Measurements from ENCODE around the gene SPTLC3. TPM values are rescaled to one million over a fixed set of nuclear protein-coding genes. Genes with fewer than 3 reads are reported as not detected.

Gene SPTLC3
- total and polyA plus RNA-seq, 2 of the 13 experiments (the other 11 are each of a cell fraction or from before 2014, with no cell fraction given) = 20.5 to 95.6 TPM

DNA sequence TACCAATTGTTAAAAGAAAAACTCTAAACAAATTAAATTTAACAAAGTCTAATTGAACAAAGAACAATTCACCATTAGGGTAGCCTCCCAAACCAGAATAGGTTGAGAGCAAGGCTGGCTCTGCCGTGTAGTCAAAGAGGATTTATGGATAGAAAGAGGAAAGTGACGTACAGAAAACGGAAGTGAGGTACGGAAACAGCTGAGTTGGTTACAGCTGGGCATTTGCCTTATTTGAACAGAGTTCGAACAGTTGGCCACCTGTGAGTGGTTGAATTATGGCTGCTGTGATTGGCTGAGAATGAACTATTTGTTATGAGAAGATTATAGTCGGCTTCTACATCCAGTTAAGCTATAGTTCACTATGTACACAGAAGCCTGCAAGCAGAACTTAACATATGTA is 193.8 kb downstream of the SPTLC3 start (continued):
- peak; percentile 34; the same call in 1 of the 2 replicates for TF ChIP-seq NFYB (CRISPR knock-in tag; IDR thresholded peaks at IDR 0.05)
- TF ChIP-seq SRF (IDR thresholded peaks at IDR 0.05; ENCODE audit: low read depth, low read length) = peak; percentile 90; the same call in 1 of the 2 replicates
- TF ChIP-seq, protein P1, sequence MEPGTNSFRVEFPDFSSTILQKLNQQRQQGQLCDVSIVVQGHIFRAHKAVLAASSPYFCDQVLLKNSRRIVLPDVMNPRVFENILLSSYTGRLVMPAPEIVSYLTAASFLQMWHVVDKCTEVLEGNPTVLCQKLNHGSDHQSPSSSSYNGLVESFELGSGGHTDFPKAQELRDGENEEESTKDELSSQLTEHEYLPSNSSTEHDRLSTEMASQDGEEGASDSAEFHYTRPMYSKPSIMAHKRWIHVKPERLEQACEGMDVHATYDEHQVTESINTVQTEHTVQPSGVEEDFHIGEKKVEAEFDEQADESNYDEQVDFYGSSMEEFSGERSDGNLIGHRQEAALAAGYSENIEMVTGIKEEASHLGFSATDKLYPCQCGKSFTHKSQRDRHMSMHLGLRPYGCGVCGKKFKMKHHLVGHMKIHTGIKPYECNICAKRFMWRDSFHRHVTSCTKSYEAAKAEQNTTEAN (CRISPR knock-in tag; conservative IDR thresholded peaks at IDR 0.05) = no peak
- peak; percentile 70; the same call in 1 of the 2 replicates for TF ChIP-seq ZBTB21 (CRISPR knock-in tag; IDR thresholded peaks at IDR 0.05)
- no peak for TF ChIP-seq ZNF670 (CRISPR knock-in tag; IDR thresholded peaks at IDR 0.05; ENCODE audit: borderline replicate concordance)
- no peak for TF ChIP-seq MAFG (CRISPR knock-in tag; IDR thresholded peaks at IDR 0.05)
- no peak for TF ChIP-seq NCOA1 (CRISPR knock-in tag; IDR thresholded peaks at IDR 0.05)
- TF ChIP-seq POGZ (CRISPR knock-in tag; IDR thresholded peaks at IDR 0.05) = peak; percentile 66; the same call in 1 of the 2 replicates
- peak; percentile 63; the same call in 1 of the 2 replicates for TF ChIP-seq GABPB1 (CRISPR knock-in tag; IDR thresholded peaks at IDR 0.05)

DNA sequence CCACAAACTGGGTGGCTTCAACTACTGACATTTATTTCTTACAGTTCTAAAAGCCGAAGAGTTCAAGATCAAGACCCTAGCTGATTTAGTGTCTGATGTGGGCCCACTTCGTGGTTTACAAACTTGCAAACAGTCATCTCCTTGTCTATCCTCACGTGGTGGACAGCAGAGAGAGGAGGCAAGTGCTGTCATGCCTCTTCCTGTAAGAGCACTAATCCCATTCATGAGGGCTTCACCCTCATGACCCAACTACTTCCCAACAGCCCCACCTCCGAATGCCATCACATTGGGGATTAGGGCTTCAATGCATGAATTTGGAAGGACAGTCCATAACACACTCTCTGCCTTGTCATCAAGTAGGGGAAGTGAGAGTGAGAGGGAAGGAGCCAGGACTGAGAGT is 196.7 kb downstream of the SPTLC3 start:
- no peak overlapping the region for H3K4me3 ChIP-seq (replicated peaks in 1 of 3; ENCODE audit: insufficient read depth in 1 of 3, low read depth in 2 of 3, low read length in 3 of 3)
- FAIRE-seq (no peak), DNase-seq (ENCODE audit: low spot score) (no peak), ATAC-seq (peak; percentile 24)
- no peak overlapping the region for H3K4me2 ChIP-seq (ENCODE audit: low read depth, low read length)
- H3K79me2 ChIP-seq (ENCODE audit: insufficient read depth, low read length) = no peaks in the 10 kb centered on the region
- in situ Hi-C loops (cut with HindIII; ENCODE audit: extremely low pct_ligation_motif_present, low pct_unique_long_range_greater_than_20kb) = no loop called here
- H3K27me3 ChIP-seq (ENCODE audit: control insufficient read depth in 1 of 2, insufficient read depth in 2 of 2, low read length in 2 of 2) = peaks cover 0 to 9% of the 10 kb centered on the region in 2 experiments; a peak in 1 of 5 replicates
- no peak overlapping the region for H2AFZ ChIP-seq (ENCODE audit: low read length)
- H3K9ac ChIP-seq (ENCODE audit: insufficient read depth, low read depth, low read length) = no peak overlapping the region
- ChIA-PET CTCF (ENCODE audit: low intra/inter-chr PET ratio, low total read pairs) (no interaction called here), POLR2A (no interaction called here)
- BruUV-seq (replicated peaks) = no TSS peak
- H3K27ac ChIP-seq (ENCODE audit: extremely low read length, insufficient read depth, low read length) = no peak overlapping the region
- H3K9me3 ChIP-seq (ENCODE audit: low read length) = no peaks in the 10 kb centered on the region
- H3K4me1 ChIP-seq (ENCODE audit: insufficient read depth, low read length) = no peaks in the 10 kb centered on the region
- no peaks in the 10 kb centered on the region for H4K20me1 ChIP-seq (ENCODE audit: insufficient read depth, low read length)
- H3K36me3 ChIP-seq (replicated peaks in 1 of 2; ENCODE audit: control insufficient read depth in 1 of 2, insufficient read depth in 2 of 2, low read length in 2 of 2) = no peaks in the 10 kb centered on the region
- WGBS (ENCODE audit: low lambda C conversion rate) = 9% methylated on average over 4 of the region's 4 CpGs
- no peak for TF ChIP-seq BRD4 (CRISPR knock-in tag; IDR thresholded peaks at IDR 0.05)
- no peak for TF ChIP-seq DNMT3B (CRISPR knock-in tag; conservative IDR thresholded peaks at IDR 0.05)
- TF ChIP-seq JDP2 (CRISPR knock-in tag; IDR thresholded peaks at IDR 0.05; ENCODE audit: borderline replicate concordance) = no peak
- no peak for TF ChIP-seq KDM1A (CRISPR knock-in tag; IDR thresholded peaks at IDR 0.05)
- no peak for TF ChIP-seq NAIF1 (CRISPR knock-in tag; IDR thresholded peaks at IDR 0.05; ENCODE audit: borderline replicate concordance)
- TF ChIP-seq ZNF432 (CRISPR knock-in tag; IDR thresholded peaks at IDR 0.05; ENCODE audit: borderline replicate concordance) = no peak
- TF ChIP-seq, protein P2, sequence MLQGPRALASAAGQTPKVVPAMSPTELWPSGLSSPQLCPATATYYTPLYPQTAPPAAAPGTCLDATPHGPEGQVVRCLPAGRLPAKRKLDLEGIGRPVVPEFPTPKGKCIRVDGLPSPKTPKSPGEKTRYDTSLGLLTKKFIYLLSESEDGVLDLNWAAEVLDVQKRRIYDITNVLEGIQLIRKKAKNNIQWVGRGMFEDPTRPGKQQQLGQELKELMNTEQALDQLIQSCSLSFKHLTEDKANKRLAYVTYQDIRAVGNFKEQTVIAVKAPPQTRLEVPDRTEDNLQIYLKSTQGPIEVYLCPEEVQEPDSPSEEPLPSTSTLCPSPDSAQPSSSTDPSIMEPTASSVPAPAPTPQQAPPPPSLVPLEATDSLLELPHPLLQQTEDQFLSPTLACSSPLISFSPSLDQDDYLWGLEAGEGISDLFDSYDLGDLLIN (CRISPR knock-in tag; IDR thresholded peaks at IDR 0.05; ENCODE audit: borderline replicate concordance) = no peak
- TF ChIP-seq, protein P3, sequence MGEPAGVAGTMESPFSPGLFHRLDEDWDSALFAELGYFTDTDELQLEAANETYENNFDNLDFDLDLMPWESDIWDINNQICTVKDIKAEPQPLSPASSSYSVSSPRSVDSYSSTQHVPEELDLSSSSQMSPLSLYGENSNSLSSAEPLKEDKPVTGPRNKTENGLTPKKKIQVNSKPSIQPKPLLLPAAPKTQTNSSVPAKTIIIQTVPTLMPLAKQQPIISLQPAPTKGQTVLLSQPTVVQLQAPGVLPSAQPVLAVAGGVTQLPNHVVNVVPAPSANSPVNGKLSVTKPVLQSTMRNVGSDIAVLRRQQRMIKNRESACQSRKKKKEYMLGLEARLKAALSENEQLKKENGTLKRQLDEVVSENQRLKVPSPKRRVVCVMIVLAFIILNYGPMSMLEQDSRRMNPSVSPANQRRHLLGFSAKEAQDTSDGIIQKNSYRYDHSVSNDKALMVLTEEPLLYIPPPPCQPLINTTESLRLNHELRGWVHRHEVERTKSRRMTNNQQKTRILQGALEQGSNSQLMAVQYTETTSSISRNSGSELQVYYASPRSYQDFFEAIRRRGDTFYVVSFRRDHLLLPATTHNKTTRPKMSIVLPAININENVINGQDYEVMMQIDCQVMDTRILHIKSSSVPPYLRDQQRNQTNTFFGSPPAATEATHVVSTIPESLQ (CRISPR knock-in tag; conservative IDR thresholded peaks at IDR 0.05) = no peak
- no peak for TF ChIP-seq ZNF264 (CRISPR knock-in tag; IDR thresholded peaks at IDR 0.05)
- TF ChIP-seq ZNF383 (CRISPR knock-in tag; IDR thresholded peaks at IDR 0.05; ENCODE audit: borderline replicate concordance) = no peak
- TF ChIP-seq, protein P4, sequence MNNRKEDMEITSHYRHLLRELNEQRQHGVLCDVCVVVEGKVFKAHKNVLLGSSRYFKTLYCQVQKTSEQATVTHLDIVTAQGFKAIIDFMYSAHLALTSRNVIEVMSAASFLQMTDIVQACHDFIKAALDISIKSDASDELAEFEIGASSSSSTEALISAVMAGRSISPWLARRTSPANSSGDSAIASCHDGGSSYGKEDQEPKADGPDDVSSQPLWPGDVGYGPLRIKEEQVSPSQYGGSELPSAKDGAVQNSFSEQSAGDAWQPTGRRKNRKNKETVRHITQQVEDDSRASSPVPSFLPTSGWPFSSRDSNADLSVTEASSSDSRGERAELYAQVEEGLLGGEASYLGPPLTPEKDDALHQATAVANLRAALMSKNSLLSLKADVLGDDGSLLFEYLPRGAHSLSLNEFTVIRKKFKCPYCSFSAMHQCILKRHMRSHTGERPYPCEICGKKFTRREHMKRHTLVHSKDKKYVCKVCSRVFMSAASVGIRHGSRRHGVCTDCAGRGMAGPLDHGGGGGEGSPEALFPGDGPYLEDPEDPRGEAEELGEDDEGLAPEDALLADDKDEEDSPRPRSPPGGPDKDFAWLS (CRISPR knock-in tag; IDR thresholded peaks at IDR 0.05; ENCODE audit: borderline replicate concordance) = no peak
- intact Hi-C loops (cut with micrococcal nuclease; ENCODE audit: unreplicated experiment) = no loop called here
